ENCODE results near the gene APEX1.

DNA sequence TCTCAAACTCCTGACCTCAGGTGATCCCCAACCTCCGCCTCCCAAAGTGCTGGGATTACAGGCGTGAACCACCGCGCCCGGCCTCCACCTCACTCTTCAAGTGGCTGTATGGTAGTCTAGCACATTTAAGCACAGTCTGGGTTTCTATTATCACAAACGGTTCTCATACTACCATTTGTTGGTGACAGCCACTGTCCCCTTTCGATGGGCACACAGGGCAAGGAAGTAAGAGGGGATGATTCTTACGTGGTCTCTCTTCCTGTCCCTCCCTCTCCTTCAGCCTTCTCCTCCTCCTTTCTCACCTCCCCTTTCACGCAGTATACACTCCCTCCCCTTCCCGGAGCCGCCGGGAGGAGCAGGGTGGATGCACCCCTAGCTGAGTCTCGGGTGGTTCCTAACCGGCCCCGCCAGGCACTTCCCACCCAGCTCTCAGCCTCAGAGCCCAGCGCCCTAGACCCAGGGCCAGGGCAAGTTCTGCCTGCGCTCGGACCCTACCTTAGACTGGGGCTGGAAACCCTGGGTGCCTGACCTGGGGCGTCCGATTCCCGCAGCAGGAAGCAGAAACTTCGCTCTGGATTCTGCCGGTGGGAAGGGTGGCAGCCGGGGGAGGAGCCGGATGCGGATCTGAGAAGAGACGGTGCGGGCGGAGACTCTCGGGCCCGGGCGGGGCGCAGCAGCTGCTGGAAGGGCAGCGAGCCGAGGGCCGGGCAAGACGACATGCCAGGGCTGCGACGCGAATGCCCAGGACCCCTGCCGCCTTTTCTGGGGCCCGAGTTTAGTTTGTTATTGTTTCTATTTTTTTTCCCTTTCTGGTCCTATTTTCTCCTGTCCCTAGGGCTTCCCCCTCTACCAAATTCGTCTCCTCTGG lies 41.9 kb upstream of the APEX1 start, which contains the start of gene TEP1:
- TF ChIP-seq EP300 (IDR thresholded peaks at IDR 0.05): peak in 1 of 4 donors; percentile 31
- TF ChIP-seq, protein P1, sequence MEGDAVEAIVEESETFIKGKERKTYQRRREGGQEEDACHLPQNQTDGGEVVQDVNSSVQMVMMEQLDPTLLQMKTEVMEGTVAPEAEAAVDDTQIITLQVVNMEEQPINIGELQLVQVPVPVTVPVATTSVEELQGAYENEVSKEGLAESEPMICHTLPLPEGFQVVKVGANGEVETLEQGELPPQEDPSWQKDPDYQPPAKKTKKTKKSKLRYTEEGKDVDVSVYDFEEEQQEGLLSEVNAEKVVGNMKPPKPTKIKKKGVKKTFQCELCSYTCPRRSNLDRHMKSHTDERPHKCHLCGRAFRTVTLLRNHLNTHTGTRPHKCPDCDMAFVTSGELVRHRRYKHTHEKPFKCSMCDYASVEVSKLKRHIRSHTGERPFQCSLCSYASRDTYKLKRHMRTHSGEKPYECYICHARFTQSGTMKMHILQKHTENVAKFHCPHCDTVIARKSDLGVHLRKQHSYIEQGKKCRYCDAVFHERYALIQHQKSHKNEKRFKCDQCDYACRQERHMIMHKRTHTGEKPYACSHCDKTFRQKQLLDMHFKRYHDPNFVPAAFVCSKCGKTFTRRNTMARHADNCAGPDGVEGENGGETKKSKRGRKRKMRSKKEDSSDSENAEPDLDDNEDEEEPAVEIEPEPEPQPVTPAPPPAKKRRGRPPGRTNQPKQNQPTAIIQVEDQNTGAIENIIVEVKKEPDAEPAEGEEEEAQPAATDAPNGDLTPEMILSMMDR (IDR thresholded peaks at IDR 0.05): peak in 2 of 6 experiments; percentile 9 to 27
- TF ChIP-seq POLR2A (IDR thresholded peaks at IDR 0.05): peak in 3 of 4 donors; percentile 14 to 90 (median 78)
- peak; percentile 71 to 82 for TF ChIP-seq POLR2AphosphoS5 (IDR thresholded peaks at IDR 0.05)

Data from upper lobe of left lung (tissue), 4 donors.